H9 (cell line): ENCODE data around the gene SMIM13. TPM values are rescaled to one million over a fixed set of nuclear protein-coding genes. Genes with fewer than 3 reads are reported as not detected.

Experiments
- DNase-seq: peaks from one replicate; pipeline ENCODE4 v3.0.0-alpha.2; 2017
- H2AFZ ChIP-seq: one replicate; pipeline ENCODE4 v1.6.1; 2013; ENCODE audit warnings: mild to moderate bottlenecking, low read length, control low read depth, moderate library complexity
- H2AK5ac ChIP-seq: 2 replicates; pipeline ENCODE4 v1.6.1; 2013; ENCODE audit warnings: low read length, control low read depth, mixed read lengths; ENCODE audit not compliant: insufficient read length
- H2BK120ac ChIP-seq: one replicate; pipeline ENCODE4 v1.6.1; 2013; ENCODE audit warnings: low read depth, mild to moderate bottlenecking, low read length, control low read depth, inconsistent platforms; ENCODE audit not compliant: poor library complexity, severe bottlenecking
- H2BK12ac ChIP-seq: 2 replicates; pipeline ENCODE4 v1.6.1; 2013; ENCODE audit warnings: low read length, control low read depth, mixed read lengths, low read depth; ENCODE audit not compliant: insufficient read length
- H2BK15ac ChIP-seq: 2 replicates; pipeline ENCODE4 v1.6.1; 2013; ENCODE audit warnings: low read depth, low read length, control low read depth
- H2BK20ac ChIP-seq: one replicate; pipeline ENCODE4 v1.6.1; 2013; ENCODE audit warnings: low read depth, mild to moderate bottlenecking, low read length, control low read depth, inconsistent platforms; ENCODE audit not compliant: poor library complexity, severe bottlenecking
- H2BK5ac ChIP-seq: 2 replicates; pipeline ENCODE4 v1.6.1; 2013; ENCODE audit warnings: low read length, control low read depth, mixed read lengths; ENCODE audit not compliant: insufficient read length
- H3K14ac ChIP-seq: 2 replicates; pipeline ENCODE4 v1.6.1; 2013; ENCODE audit warnings: low read length, control low read depth; ENCODE audit not compliant: insufficient read depth
- H3K18ac ChIP-seq: 2 replicates; pipeline ENCODE4 v1.6.1; 2013; ENCODE audit warnings: low read depth, mild to moderate bottlenecking, mixed read lengths, low read length, control low read depth; ENCODE audit not compliant: insufficient read length
- H3K23ac ChIP-seq: 2 replicates; pipeline ENCODE4 v1.6.1; 2013; ENCODE audit warnings: low read length, control low read depth, mixed read lengths, low read depth; ENCODE audit not compliant: insufficient read length
- H3K23me2 ChIP-seq: 2 replicates; pipeline ENCODE4 v1.6.1; 2013; ENCODE audit warnings: low read depth, mild to moderate bottlenecking, mixed read lengths, low read length, control low read depth; ENCODE audit not compliant: insufficient read length, poor library complexity, severe bottlenecking
- H3K27ac ChIP-seq: 2 replicates; pipeline ENCODE4 v1.5.1; 2013; ENCODE audit warnings: low read length, control low read depth, mixed read lengths, low read depth; ENCODE audit not compliant: insufficient read length
- H3K27me3 ChIP-seq: 2 replicates; pipeline ENCODE4 v1.6.1; 2013; ENCODE audit warnings: low read length, control low read depth, inconsistent platforms; ENCODE audit not compliant: insufficient read depth
- H3K4ac ChIP-seq: 2 replicates; pipeline ENCODE4 v1.6.1; 2013; ENCODE audit warnings: low read depth, mild to moderate bottlenecking, control low read depth, inconsistent platforms, low read length, moderate library complexity
- H3K4me1 ChIP-seq: 2 replicates; pipeline ENCODE4 v1.6.1; 2013; ENCODE audit warnings: low read length, control low read depth, inconsistent platforms; ENCODE audit not compliant: insufficient read depth
- H3K4me2 ChIP-seq: 2 replicates; pipeline ENCODE4 v1.6.1; 2013; ENCODE audit warnings: low read length, control low read depth, mixed read lengths; ENCODE audit not compliant: insufficient read length, insufficient read depth
- H3K56ac ChIP-seq: 2 replicates; pipeline ENCODE4 v1.6.1; 2013; ENCODE audit warnings: low read depth, mild to moderate bottlenecking, mixed read lengths, low read length, control low read depth; ENCODE audit not compliant: insufficient read length
- H3K79me1 ChIP-seq: 2 replicates; pipeline ENCODE4 v1.6.1; 2013; ENCODE audit warnings: low read depth, mild to moderate bottlenecking, moderate library complexity, low read length, control low read depth, inconsistent platforms; ENCODE audit not compliant: insufficient read depth, poor library complexity, severe bottlenecking
- H3K79me2 ChIP-seq: 2 replicates; pipeline ENCODE4 v1.6.1; 2013; ENCODE audit warnings: low read length, control low read depth, inconsistent platforms; ENCODE audit not compliant: insufficient read depth
- H3K9ac ChIP-seq: 2 replicates; pipeline ENCODE4 v1.6.1; 2013; ENCODE audit warnings: low read length, control low read depth, mixed read lengths; ENCODE audit not compliant: insufficient read length; ENCODE audit errors: extremely low read depth
- H3K9me3 ChIP-seq: one replicate; pipeline ENCODE4 v1.6.1; 2013; ENCODE audit warnings: low read depth, low read length, inconsistent platforms; ENCODE audit not compliant: control insufficient read depth
- H3T11ph ChIP-seq: one replicate; pipeline ENCODE4 v1.6.1; 2013; ENCODE audit warnings: mild to moderate bottlenecking, low read length, control low read depth, inconsistent platforms
- H4K20me1 ChIP-seq: one replicate; pipeline ENCODE4 v1.6.1; 2013; ENCODE audit not compliant: control insufficient read depth, insufficient read length, insufficient read depth
- H4K5ac ChIP-seq: 2 replicates; pipeline ENCODE4 v1.6.1; 2013; ENCODE audit warnings: low read depth, mild to moderate bottlenecking, mixed read lengths, low read length, control low read depth; ENCODE audit not compliant: insufficient read length
- H4K8ac ChIP-seq: replicated peaks from 2 replicates; pipeline ENCODE4 v1.6.1; 2013; ENCODE audit warnings: low read length, control low read depth, mixed read lengths, low read depth; ENCODE audit not compliant: insufficient read length
- H4K91ac ChIP-seq: 2 replicates; pipeline ENCODE4 v1.6.1; 2013; ENCODE audit warnings: low read depth, mild to moderate bottlenecking, moderate library complexity, mixed read lengths, low read length, control low read depth; ENCODE audit not compliant: insufficient read length
- H3K27ac Mint-ChIP-seq, 3 experiments: 2 replicates in 2 of 3; 3 replicates in 1 of 3; pipeline ENCODE4 v1.8.0; 2020 to 2021; ENCODE audit warnings: mixed read lengths in 3 of 3, mild to moderate bottlenecking in 1 of 3, moderate library complexity in 1 of 3
- H3K27me3 Mint-ChIP-seq: 2 replicates; pipeline ENCODE4 v1.8.0; 2021; ENCODE audit warnings: low read depth, mild to moderate bottlenecking, moderate library complexity, mixed read lengths
- H3K36me3 Mint-ChIP-seq, 3 experiments: 2 replicates in 2 of 3; 3 replicates in 1 of 3; pipeline ENCODE4 v1.8.0; 2020 to 2021; ENCODE audit warnings: low read depth in 3 of 3, mixed read lengths in 3 of 3; ENCODE audit not compliant: insufficient read depth in 1 of 3
- H3K4me1 Mint-ChIP-seq, 2 experiments: 2 replicates each; pipeline ENCODE4 v1.8.0; 2020; ENCODE audit warnings: mixed read lengths in 2 of 2
- H3K4me3 Mint-ChIP-seq, 2 experiments: 2 replicates in 1 of 2; 3 replicates in 1 of 2; pipeline ENCODE4 v1.8.0; 2020 to 2021; ENCODE audit warnings: mild to moderate bottlenecking in 2 of 2, mixed read lengths in 2 of 2, moderate library complexity in 1 of 2
- H3K9me3 Mint-ChIP-seq, 2 experiments: 2 replicates in 1 of 2; 3 replicates in 1 of 2; pipeline ENCODE4 v1.8.0; 2020; ENCODE audit warnings: mild to moderate bottlenecking in 2 of 2, mixed read lengths in 2 of 2, moderate library complexity in 1 of 2
- CTCF ChIP-seq: fragments of 200-600 bp; sonication (generic); conservative IDR thresholded peaks from 3 replicates; pipeline ENCODE4 v1.8.0; 2021; ENCODE audit warnings: antibody characterized with exemption, mild to moderate bottlenecking
- WGBS: extraction: QIAGEN DNeasy Blood & Tissue Kit; methylation state at CpG from one replicate; pipeline ENCODE4 v1.1.7; 2013; ENCODE audit warnings: missing lambda C conversion rate, low lambda C conversion rate, mixed read lengths; ENCODE audit not compliant: insufficient read length; ENCODE audit errors: extremely low coverage; 5-methylcytosine and 5-hydroxymethylcytosine counted together
- total RNA-seq: library from RNA; stranded (reverse); gene quantifications from 2 replicates; pipeline ENCODE4 v1.2.1, GENCODE V29; 2021

The SMIM13 gene
- total RNA-seq, 1 experiment from 2014 or later: 10.6 TPM

GRCh38 chr6:11122380-11122779 lies 28.7 kb downstream of the SMIM13 start:
- H4K8ac ChIP-seq: no peak overlapping the region
- no peaks in the 10 kb centered on the region for H3K23me2 ChIP-seq
- H3K14ac ChIP-seq: no peak overlapping the region
- H3K9me3 ChIP-seq: no peaks in the 10 kb centered on the region
- no peak overlapping the region for H2AK5ac ChIP-seq
- no peak overlapping the region for H3K4me3 Mint-ChIP-seq
- H3T11ph ChIP-seq: no peak overlapping the region
- no peak for TF ChIP-seq CTCF
- H2BK20ac ChIP-seq: no peak overlapping the region
- no peak overlapping the region for H3K23ac ChIP-seq
- DNase-seq: no peak
- peaks cover under 1 to 14% (median 9%) of the 10 kb centered on the region in 3 experiments; a peak in 5 of 7 replicates for H3K36me3 Mint-ChIP-seq
- H3K9ac ChIP-seq: no peak overlapping the region
- no peak overlapping the region for H3K27ac ChIP-seq
- H3K9me3 Mint-ChIP-seq: no peaks in the 10 kb centered on the region
- no peaks in the 10 kb centered on the region for H3K27me3 ChIP-seq
- H3K27me3 Mint-ChIP-seq: no peaks in the 10 kb centered on the region
- H2BK120ac ChIP-seq: no peak overlapping the region
- H2BK15ac ChIP-seq: no peak overlapping the region
- peaks cover 3% of the 10 kb centered on the region for H3K79me1 ChIP-seq
- H3K4me1 ChIP-seq: peaks cover 6% of the 10 kb centered on the region; the same call in 1 of the 2 replicates
- H3K27ac Mint-ChIP-seq: no peak overlapping the region
- no peak overlapping the region for H2AFZ ChIP-seq
- no peaks in the 10 kb centered on the region for H4K20me1 ChIP-seq
- H2BK12ac ChIP-seq: no peak overlapping the region
- no peak overlapping the region for H3K56ac ChIP-seq
- H3K4me1 Mint-ChIP-seq: peaks cover 15% of the 10 kb centered on the region in 2 experiments
- no peak overlapping the region for H4K91ac ChIP-seq
- H3K4ac ChIP-seq: no peak overlapping the region
- H3K18ac ChIP-seq: no peak overlapping the region
- H2BK5ac ChIP-seq: no peak overlapping the region
- WGBS: no CpG with 5 or more reads among the region's 1 CpG
- H4K5ac ChIP-seq: no peak overlapping the region
- H3K79me2 ChIP-seq: no peaks in the 10 kb centered on the region; the same call in 1 of the 2 replicates
- H3K4me2 ChIP-seq: no peak overlapping the region
